Measurements from ENCODE around the gene SUMF1.
A peak's percentile ranks its signal among the peaks of the same experiment; 100 is the strongest.

Gene SUMF1

GRCh38 chr3:4311496-4311895 is 155.6 kb downstream of the SUMF1 start:
- Histone ChIP-seq H3F3A (ENCODE audit: low read depth) (no peaks in the 10 kb centered on the region; the same call in 1 of the 2 replicates), H3K4me3 (ENCODE audit: low read length, poor library complexity, severe bottlenecking) (no peak overlapping the region), H3K36me3 (ENCODE audit: insufficient read depth, low read length) (peaks cover 10% of the 10 kb centered on the region; the same call in 1 of the 2 replicates), H3K4me2 (ENCODE audit: low read depth, low read length, poor library complexity, severe bottlenecking) (peak overlapping the region; percentile 36), H3K9me2 (replicated peaks; ENCODE audit: low read depth, low read length) (no peaks in the 10 kb centered on the region), H3K79me2 (ENCODE audit: insufficient read depth, low read length) (peaks cover 48% of the 10 kb centered on the region), H3K9ac (ENCODE audit: low read depth, low read length, poor library complexity, severe bottlenecking) (no peak overlapping the region), H3K27me3 (ENCODE audit: insufficient read depth, low read length, poor library complexity, severe bottlenecking) (no peaks in the 10 kb centered on the region), H4K20me1 (ENCODE audit: insufficient read depth, low read length, poor library complexity, severe bottlenecking) (no peaks in the 10 kb centered on the region), H3K9me3 (ENCODE audit: insufficient read depth, low read depth, low read length) (no peaks in the 10 kb centered on the region), H3K4me1 (ENCODE audit: insufficient read depth, low read length, poor library complexity, severe bottlenecking) (peaks cover 50% of the 10 kb centered on the region), H2AFZ (ENCODE audit: low read length) (no peak overlapping the region)
- no peak for TF ChIP-seq CTCF (conservative IDR thresholded peaks at IDR 0.05; ENCODE audit: low read length)
- no peak for TF ChIP-seq EZH2phosphoT487 (IDR thresholded peaks at IDR 0.05; ENCODE audit: borderline replicate concordance)
